ENCODE results near the gene CDK5RAP2. TPM values are rescaled to one million over a fixed set of nuclear protein-coding genes. Genes with fewer than 3 reads are reported as not detected.

Gene CDK5RAP2
- polyA plus RNA-seq, 1 donor (not counting 4 experiments of a cell fraction or from before 2014, with no cell fraction given) = 22.4 TPM

- no peaks in the 10 kb centered on the region for H3K27me3 ChIP-seq (ENCODE audit: control insufficient read depth, extremely low read depth, insufficient read depth, low read length)
- no peak for FAIRE-seq
- no peak overlapping the region for H3K9ac ChIP-seq (ENCODE audit: control insufficient read depth, extremely low read depth, insufficient read depth, low read length)
- no peaks in the 10 kb centered on the region for H3K4me1 ChIP-seq (ENCODE audit: control insufficient read depth, extremely low read depth, insufficient read depth, low read length)
- H2AFZ ChIP-seq (ENCODE audit: control insufficient read depth, low read length) = no peak overlapping the region
- dilution Hi-C loops (cut with MboI; ENCODE audit: extremely low pct_ligation_motif_present, low sequenced_read_pairs) = no loop called here
- TF ChIP-seq EZH2 (IDR thresholded peaks at IDR 0.05; ENCODE audit: low read length) (no peak), CTCF (optimal IDR thresholded peaks at IDR 0.05 in 1 of 3, IDR thresholded peaks at IDR 0.05 in 1 of 3, conservative IDR thresholded peaks at IDR 0.05 in 1 of 3; ENCODE audit: extremely low read depth in 1 of 3, insufficient read depth in 2 of 3, low read length in 3 of 3) (no peak)
- no peaks in the 10 kb centered on the region for H3K79me2 ChIP-seq (ENCODE audit: control insufficient read depth, insufficient read depth, low read length)
- no peaks in the 10 kb centered on the region for H3K9me1 ChIP-seq (ENCODE audit: control insufficient read depth, extremely low read depth, insufficient read depth, low read length)
- H3K4me3 ChIP-seq (ENCODE audit: control insufficient read depth in 2 of 3, extremely low read depth in 1 of 3, insufficient read depth in 2 of 3, low read depth in 1 of 3, low read length in 3 of 3) = no peak overlapping the region
- no peak overlapping the region for H3K4me2 ChIP-seq (ENCODE audit: control insufficient read depth, extremely low read depth, insufficient read depth, low read depth, low read length)
- no peak overlapping the region for H3K27ac ChIP-seq (ENCODE audit: control insufficient read depth, insufficient read depth, low read length)
- peaks cover 21 to 24% of the 10 kb centered on the region in 2 experiments for H3K36me3 ChIP-seq (ENCODE audit: control insufficient read depth in 2 of 2, extremely low read depth in 1 of 2, insufficient read depth in 2 of 2, low read length in 2 of 2)
- no peak for DNase-seq (ENCODE audit: low read depth, low spot score)
- H3K9me3 ChIP-seq (ENCODE audit: control insufficient read depth, low read depth, low read length) = no peaks in the 10 kb centered on the region
- H4K20me1 ChIP-seq (ENCODE audit: control insufficient read depth, extremely low read depth, insufficient read depth, low read length) = no peaks in the 10 kb centered on the region
Observed at GRCh38 chr9:120447959-120448500, 131.9 kb downstream of the CDK5RAP2 start.

- Histone ChIP-seq H3K27ac (ENCODE audit: control insufficient read depth, insufficient read depth, low read length) (no peak overlapping the region), H3K9me3 (ENCODE audit: control insufficient read depth, low read depth, low read length) (no peaks in the 10 kb centered on the region)
Observed at GRCh38 chr9:120446671-120447070, 133.3 kb downstream of the CDK5RAP2 start.

More at GRCh38 chr9:120446671-120447070, 133.3 kb downstream of the CDK5RAP2 start:
- dilution Hi-C loops (cut with MboI; ENCODE audit: extremely low pct_ligation_motif_present, low sequenced_read_pairs) = no loop called here
- Histone ChIP-seq H3K79me2 (ENCODE audit: control insufficient read depth, insufficient read depth, low read length) (no peaks in the 10 kb centered on the region), H4K20me1 (ENCODE audit: control insufficient read depth, extremely low read depth, insufficient read depth, low read length) (no peaks in the 10 kb centered on the region), H3K4me1 (ENCODE audit: control insufficient read depth, extremely low read depth, insufficient read depth, low read length) (no peaks in the 10 kb centered on the region), H3K36me3 (ENCODE audit: control insufficient read depth in 2 of 2, extremely low read depth in 1 of 2, insufficient read depth in 2 of 2, low read length in 2 of 2) (peaks cover 22% of the 10 kb centered on the region in 2 experiments), H3K9me1 (ENCODE audit: control insufficient read depth, extremely low read depth, insufficient read depth, low read length) (no peaks in the 10 kb centered on the region), H2AFZ (ENCODE audit: control insufficient read depth, low read length) (no peak overlapping the region), H3K4me3 (ENCODE audit: control insufficient read depth in 2 of 3, extremely low read depth in 1 of 3, insufficient read depth in 2 of 3, low read depth in 1 of 3, low read length in 3 of 3) (no peak overlapping the region), H3K27me3 (ENCODE audit: control insufficient read depth, extremely low read depth, insufficient read depth, low read length) (no peaks in the 10 kb centered on the region), H3K4me2 (ENCODE audit: control insufficient read depth, extremely low read depth, insufficient read depth, low read depth, low read length) (no peak overlapping the region), H3K9ac (ENCODE audit: control insufficient read depth, extremely low read depth, insufficient read depth, low read length) (no peak overlapping the region)
- no peak for DNase-seq (ENCODE audit: low read depth, low spot score)
- TF ChIP-seq CTCF (optimal IDR thresholded peaks at IDR 0.05 in 1 of 3, IDR thresholded peaks at IDR 0.05 in 1 of 3, conservative IDR thresholded peaks at IDR 0.05 in 1 of 3; ENCODE audit: extremely low read depth in 1 of 3, insufficient read depth in 2 of 3, low read length in 3 of 3) (no peak), EZH2 (IDR thresholded peaks at IDR 0.05; ENCODE audit: low read length) (no peak)
- FAIRE-seq = no peak
